Right lung (tissue), 5 donors: Measurements from ENCODE around the gene PAPOLA. TPM values are rescaled to one million over a fixed set of nuclear protein-coding genes. Genes with fewer than 3 reads are reported as not detected.

ENCODE experiments used
- DNase-seq, 2 donors: peaks; one replicate each; pipeline ENCODE4 v3.0.0-alpha.2; 2013
- polyA plus RNA-seq, 5 donors: library from polyadenylated mRNA; unstranded; fragments of 120-200 nt; gene quantifications; one replicate each; pipeline versions ENCODE4 v1.2.1 to v1.2.3, GENCODE V29; 2013; ENCODE audit warnings: inconsistent platforms in 1 of 5, low replicate concordance in 1 of 5; ENCODE audit not compliant: insufficient read length in 5 of 5, insufficient read depth in 1 of 5

The PAPOLA gene
- polyA plus RNA-seq, 5 donors = 161 to 255 (median 248) TPM

DNA sequence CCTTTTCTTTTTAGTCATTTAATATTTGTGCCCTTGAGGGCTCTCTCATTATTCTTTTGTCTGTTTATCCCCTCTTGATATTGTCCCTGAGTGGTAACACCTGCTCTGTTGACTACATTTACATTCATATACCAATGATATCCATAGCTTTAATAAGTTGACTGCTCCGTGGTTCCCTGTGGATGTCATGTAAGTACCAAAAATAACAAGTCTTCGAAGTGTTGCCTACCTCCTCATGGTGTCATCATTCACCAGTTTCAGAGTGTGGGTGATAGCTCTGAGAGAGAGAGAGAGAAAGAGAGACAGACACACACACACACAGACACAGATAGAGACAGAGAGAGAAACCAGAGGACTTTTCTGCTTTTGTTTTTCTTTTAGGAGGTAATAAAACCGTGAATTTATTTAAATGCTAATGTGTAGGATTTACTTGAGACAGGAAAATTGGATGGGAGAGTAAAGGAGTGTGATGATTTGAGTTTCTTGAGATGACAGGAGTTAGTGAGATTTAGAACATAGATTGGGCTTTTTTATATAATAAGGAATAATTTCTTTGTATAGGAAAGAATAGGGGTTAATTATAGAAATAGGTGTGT is 52.2 kb downstream of the PAPOLA start:
- DNase-seq = no peak

DNA sequence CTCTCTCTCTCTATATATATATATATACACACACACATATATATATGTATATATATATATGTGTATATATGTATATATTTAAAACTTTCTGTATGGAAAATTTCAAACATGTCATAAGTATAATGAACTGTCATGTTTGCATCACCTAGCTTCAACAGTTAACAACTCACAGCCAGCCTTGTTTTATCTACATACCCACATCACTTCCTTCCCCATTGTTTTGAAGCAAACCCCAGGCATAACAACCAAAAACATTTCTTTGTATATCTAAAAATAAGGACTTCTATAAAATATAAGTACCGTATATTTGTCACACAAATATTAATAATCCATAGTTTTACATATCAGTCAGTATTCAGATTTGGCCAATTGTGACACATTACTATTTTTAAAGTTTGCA is 57.4 kb downstream of the PAPOLA start:
- DNase-seq = no peak

DNA sequence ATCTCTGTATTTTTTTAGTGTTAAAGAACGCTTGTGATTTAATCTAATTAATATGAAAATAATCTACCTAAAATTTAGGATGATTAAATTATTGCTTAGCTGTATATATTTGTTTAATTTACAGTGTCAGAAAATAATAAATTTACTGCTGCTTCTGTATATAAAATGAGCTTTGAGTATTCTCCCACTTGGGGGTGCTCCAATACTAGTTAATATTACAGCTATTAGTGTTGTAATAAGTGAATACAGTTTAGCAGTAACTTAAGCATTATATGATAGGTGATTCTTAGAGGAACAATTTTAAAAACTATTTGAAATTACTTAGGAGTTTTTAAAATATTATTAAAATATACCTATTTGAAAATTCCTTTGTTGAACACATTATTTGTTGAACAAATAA is 62.2 kb downstream of the PAPOLA start:
- DNase-seq = no peak

DNA sequence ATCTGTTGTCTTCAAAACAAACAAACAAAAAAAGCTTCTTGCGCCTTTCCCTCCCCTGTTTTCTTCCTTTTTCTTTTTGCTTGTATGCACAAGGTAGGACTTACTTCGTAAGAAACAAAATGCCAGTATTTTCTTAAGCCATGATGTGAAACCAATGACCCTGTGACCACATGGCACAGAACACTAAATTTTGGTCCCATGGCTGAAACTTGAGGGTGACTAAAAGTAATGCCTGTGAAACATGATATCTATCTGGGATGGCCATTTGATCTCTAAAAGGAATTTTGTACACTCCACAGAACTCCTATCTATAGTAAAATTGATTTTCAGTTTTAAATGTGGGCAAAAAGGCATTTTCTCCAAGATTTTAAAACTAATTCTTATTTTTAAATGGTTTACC is 63.6 kb downstream of the PAPOLA start:
- no peak for DNase-seq

DNA sequence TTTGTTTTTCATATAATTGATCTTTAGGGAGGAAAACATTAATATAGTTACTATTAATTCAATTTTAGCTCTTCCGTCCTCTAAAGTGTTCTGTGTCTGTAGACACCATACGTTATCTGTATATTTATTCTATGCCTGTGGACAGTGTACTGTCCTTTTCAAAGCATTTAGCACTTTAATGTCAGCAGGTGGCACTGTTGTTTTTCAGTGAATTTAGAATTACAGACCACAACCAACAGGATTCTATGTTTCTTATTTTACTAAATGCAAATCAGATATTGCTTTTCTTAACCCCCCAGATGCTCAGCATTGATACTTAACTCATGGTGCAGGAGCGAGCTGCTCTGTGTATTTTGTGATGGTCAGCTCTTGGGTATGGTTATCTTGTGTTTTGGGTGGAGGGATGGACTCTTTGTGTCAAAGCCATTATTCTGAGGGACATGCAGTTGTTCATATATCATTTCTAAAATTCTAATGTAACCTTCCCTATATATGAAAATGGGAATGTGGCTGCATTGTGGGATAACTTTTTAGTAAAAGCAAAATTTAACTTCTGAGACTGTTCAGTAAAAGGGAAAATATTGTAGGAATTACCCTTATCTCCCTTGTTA is 65.2 kb downstream of the PAPOLA start:
- peak in 1 of 2 donors; percentile 31 for DNase-seq

DNA sequence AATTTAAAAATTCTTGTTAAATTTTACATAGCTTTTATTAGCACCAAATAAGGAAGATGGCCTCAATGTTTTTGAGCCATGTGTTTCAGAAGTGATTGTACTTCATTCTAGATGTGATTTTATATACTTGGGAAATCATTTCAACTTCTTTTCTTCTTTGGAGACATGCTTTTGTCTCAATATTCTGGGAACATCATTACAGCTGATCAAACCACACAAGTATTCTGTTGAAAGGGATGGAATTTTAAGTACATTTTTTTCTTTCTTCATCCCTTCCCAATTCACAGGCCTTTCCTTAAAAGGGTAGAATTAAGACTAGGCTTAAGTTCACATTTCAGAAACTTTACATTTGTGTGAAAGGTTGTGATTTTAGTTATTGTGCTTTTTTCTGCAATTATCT is 66.4 kb downstream of the PAPOLA start:
- no peak for DNase-seq

DNA sequence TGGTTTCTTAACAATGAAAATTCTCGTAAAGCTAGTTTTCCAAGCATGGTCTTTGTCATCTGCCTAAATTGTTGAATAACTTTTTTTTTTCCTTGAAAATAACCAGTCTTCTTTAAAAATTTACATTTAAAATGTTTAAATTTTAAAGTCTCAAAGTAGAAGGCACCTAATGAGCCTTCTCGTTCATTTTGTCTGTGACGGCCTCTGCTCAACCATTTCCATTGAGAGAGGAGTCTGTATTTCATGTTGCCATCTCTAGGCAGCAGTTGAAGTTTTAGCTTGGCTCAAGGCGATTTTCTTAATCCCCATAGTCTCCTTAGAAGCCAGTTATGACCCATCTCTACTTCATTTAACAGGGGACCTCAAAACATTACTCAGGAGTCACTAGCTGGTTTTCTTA is 69.1 kb downstream of the PAPOLA start:
- no peak for DNase-seq

DNA sequence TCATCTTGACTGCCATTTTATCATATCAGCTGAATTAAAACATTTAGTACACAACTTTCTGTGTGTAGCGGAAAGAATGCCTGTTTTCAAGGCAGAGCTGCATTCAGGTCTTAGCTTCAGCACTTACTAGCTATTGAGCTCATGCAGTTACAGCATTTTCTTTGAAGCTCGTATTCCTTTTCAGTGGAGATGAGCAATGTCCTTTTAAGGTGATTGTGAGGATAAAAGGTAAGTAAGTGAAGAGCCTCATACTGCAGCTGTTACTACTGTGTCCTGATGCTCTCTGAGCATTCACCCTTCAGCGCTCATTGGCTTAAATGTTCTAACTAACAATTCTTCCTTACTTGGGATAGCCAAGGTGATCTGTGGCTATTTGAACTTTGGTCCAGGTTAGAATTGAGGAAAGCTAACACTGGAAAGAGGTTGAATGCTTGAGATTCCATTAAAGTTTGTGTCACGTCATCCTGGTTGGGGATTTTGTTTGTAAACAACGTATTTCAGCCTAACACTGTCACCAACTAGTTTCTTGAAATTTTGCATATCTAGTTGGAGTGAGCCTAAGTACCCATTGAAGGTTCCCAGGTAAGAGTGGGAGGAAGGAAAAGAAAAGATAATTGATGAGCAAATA is 71.4 kb downstream of the PAPOLA start:
- no peak for DNase-seq

DNA sequence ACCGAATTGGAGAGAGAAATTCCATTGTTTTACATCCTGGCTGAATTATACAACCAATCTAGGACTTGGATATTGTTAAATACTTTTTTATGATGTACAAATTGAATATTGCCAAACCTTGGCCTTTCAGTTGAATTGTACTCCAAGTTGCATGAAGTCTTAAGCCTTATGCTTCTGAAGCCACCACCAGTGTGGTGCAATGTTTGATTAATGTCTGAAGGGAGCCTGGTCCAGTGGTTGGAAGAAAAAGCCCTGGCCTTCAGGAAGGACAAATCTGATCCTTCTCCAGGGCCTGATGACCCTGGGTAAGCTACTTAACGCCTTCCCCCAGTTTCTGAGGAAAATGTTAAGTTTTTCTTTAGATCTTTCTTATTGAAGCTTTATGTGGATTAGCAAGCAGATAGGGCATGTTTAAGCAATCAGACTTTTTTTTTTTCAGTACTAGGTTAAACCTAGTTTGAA is 72.0 kb downstream of the PAPOLA start:
- DNase-seq = no peak

DNA sequence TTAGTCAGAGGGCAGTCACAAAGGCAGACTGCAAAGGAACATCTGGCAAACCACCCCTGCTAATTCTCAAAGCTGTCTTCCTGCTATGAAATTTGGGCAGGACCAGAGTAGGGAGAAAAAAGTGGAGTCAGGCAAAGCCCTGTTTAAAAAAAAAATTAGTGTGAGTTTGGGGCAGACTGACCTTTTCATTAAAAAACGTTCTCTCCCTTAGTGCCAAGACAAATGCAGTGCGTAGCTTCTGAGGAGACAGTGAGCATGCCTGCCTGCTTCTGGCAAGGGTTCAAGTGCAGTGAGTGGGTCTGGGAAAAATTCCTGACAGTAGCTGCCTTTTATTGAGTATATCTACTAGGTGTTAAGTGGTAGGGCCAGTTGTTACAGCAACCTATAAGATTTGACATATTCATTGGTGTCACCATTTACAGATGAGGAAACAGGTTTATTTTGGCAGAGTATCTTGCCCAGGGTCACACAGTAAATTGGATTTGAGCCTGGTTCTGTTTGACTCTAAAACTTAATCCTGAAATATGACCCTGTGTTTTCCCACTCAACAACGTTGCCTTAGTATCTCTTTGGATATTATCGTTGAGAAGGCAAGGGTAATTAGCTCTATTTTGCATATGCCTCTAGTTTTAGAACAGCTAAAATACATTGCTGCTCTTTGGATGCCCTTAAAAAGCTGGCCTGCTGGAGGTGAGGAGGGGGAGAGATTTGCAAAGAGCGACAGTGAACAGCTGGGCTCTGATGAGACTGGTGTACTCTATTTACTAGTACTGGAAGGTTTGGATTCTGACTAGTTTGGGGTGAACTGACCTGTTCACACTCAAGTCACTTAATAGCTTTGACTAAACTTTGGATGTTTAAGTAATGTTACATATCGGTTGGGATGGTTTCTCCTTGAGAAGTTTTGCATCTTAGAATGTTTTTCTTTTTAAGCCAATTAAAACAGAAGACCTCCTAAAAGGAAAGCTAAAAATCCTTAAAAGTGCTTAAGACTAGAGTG is 72.8 kb downstream of the PAPOLA start:
- DNase-seq = no peak

DNA sequence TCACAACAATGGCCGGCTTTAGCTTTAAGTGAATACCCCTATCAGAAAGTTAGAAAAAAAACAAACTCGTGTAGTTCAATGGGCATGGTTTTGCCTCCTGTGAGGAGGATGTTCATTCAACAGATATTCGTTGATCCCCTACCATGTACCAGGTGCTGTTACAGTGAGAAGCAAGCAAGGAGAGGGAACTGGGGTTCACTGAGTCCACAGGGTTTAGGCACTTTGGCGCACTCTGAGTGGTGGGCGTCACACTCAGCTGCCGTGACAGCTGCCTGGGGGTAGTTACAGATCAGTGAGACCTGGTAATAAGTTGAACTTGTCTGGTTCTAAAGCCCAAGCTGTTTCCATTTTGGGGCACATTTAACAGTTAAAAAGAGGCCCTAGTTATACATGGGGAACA is 74.2 kb downstream of the PAPOLA start:
- DNase-seq = no peak

DNA sequence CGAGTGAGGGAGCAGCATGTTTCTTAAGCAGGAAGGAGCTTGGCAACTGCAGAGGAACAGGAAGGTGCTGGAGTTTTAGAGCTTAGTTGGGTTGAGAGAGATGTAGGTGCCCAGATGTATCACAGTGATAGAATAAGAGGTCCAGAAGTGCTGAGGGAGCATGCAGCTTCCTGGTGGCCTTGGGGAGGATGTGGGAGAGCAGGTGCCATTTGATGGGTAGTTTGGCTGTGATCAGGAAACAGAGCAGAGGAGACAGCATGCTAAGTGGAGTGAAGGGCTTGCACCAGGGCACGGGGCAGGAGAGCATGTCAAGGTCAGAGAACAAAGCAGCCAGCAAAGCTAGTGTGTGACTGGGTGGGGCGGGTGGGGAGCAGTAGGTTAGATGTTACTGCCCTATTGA is 74.8 kb downstream of the PAPOLA start:
- no peak for DNase-seq

DNA sequence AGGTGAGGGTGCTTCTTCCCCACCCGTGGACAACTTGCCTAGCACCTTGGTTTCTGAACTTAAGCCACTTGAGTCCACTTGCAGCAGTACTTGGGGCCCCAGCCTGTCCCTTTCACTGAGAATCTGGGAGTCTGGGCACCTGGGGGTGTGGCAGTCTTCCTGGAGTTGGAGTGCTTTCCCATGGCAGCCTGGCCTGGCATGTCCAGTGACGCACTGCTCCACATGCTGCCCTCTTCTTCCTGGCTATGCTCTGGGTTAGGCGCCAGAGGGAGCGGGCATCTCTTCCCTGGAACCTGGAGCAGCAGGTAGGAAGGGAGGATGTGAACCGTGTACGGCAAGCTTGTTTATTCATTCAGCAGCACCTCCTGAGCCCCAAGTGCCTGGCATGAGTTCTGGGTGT is 76.4 kb downstream of the PAPOLA start:
- no peak for DNase-seq

DNA sequence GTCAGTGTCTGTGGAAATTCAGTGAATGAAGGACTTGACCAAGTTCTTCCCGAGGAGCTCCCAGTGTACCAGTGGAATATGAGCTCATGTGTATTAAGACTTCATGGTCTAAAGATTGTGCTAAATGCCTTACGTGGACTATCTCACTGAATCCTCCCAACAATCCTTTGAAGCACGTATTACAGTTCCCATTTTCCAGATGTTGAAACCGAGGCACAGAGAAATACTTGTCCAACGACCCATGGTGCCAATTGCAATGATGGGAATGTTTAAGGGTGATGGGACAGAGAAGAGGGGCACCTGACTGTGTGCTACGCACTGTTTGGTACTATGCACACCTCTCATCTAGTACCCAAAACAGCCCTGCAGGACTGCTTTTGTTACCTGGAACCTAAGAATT is 77.2 kb downstream of the PAPOLA start:
- no peak for DNase-seq

DNA sequence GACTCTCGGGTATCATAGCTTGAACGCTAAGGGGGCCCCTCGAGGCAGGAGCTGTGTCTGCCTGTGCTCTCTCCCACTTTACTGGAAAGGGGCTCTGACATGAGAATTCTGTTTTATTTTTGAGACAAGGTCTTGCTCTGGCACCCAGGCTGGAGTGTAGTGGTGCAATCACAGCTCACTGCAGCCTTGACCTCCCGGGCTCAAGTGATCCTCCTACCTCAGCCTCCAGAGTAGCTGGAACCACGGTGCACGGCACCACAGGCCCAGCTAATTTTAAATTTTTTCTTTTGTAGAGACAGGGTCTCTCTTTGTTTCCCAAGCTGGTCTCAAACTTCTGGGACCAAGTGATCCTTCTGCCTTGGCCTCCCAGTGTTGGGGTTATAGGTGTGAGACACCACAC is 77.7 kb downstream of the PAPOLA start:
- no peak for DNase-seq

DNA sequence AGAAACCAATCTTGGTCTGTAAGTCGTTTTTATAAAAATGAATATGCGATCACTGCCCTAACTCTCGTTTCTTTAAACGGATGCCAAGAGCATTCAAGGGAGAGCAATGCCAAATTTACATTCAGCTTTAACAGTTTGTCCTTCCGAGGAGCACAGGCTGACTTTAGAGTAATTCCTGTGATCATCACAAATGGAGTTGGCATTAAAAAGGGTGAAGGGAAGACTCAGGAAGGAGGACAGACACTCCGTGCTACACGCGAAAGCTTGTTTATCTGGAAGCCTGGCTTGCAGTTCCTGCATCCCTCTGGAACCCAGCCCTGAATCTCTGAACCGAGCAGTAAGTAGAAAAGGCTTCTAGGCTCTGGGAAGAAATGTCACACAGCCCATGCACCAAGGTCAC is 78.4 kb downstream of the PAPOLA start:
- DNase-seq = no peak

DNA sequence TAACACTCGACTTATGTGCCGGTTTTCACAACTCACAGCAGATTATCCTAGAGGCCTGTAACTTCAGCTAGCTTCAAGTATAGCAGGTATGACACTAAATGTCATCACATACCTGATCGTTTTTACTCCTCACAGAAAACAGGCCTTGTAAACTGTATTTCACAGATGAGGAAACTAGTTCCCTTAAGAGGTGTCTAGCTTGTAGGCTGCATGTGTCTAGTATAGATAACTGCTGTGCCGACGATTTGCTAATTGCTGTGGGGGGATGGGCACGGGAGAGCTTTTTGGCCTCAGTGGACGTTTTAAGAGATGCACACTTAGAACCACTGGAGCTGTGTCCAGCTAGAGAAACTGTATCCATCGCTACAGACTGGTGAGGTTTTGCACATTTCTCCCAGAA is 78.8 kb downstream of the PAPOLA start:
- no peak for DNase-seq

DNA sequence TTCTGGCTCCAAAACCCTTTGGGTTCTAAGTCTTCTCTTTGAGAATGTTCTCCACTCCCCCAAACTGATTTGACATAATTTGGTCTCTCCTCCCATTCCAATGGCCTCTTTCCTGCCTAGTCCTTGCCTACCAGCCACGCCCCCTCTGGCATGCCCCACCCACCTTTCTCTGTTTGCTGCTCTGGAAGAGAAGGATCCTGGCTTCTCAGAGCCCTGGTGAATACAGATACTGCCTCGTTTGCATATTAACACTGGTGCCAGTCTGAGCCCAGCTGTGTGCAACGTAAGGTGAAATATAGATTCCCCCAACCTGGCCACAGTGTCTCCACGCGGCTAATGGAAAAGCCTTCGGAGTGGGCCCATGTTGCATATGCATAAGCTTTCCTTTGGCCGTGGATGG is 79.7 kb downstream of the PAPOLA start:
- DNase-seq = no peak

DNA sequence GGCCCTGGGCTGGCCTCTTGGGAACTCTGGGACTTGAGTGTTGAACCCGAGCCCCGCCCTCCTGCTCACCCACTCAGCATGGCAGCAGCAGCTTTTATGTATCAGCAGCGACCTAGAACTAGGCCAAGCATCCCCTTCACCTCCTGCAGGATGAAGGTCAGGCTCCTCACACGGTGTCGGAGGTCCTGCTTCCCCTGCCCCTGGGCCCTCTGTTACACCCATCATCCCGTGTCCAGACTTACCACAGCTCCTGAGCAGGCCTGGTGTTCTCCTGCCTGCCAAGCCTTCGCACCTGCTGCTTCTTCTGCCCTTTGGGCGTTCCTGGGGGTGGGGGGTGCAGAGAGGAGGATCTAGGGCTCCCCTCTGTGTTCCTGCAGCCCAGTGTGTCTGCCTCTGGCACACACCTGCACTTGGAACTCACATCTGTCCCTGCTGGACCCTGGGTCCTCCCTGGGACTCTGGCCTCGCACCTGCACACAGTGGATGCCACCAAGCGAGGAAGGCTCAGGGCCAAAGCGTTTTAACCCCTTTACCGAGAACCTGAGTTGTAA is 80.3 kb downstream of the PAPOLA start:
- DNase-seq = no peak

DNA sequence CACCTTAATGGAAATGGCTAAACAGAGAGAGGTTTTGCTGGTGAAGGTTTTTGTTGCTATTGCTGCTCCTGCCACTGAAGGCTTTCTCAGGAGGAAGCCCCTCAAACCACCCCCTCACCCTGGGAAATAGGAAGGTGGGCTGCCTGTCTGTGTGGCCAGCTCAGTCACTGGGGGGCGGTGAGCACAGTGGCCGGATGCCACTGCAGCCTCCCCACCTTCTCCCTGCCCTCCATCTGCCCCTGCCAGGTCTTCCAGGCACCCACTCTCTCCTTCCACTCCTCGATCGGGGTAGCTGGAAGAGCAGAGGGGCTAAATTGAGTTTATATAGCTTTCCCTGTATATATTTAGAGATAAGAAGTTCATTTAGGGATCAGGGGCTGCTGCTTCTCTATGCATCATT is 80.8 kb downstream of the PAPOLA start:
- no peak for DNase-seq

DNA sequence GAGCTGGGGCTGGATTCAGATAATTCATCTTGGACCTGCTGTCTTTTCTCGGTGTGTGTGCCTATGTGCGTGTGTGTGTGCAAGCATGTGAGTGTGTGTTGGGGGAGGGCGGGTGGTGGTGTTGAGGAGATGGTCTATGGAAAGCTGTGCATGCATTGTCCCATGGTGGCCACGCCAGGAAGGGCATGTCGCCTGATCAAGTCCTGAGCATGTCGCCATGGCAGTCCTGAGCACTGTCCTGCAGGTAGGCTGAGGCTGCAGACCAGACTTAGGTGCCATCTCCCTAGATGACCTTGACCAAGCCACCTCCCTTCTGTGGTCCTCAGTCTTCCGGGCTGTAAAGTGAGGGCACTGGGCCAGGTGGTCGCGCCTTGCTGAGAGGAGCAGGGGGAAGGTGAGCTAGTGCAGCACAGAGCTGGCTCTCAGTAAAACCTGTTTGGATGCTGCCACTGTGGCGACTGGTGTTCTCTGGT is 81.4 kb downstream of the PAPOLA start:
- DNase-seq = no peak
